ENCODE results near the gene GPR153. TPM values are rescaled to one million over a fixed set of nuclear protein-coding genes. Genes with fewer than 3 reads are reported as not detected.

The GPR153 gene
- total RNA-seq, 1 experiment from 2014 or later: 3.2 TPM

GRCh38 chr1:6303397-6304012 lies 42.6 kb upstream of the GPR153 start:
- Histone ChIP-seq H3K4me3 (ENCODE audit: low read depth, low read length) (no peak overlapping the region), H3K27me3 (replicated peaks; ENCODE audit: control insufficient read depth, insufficient read depth, low read length) (no peaks in the 10 kb centered on the region), H3K36me3 (ENCODE audit: control insufficient read depth, insufficient read depth, low read length) (no peaks in the 10 kb centered on the region; the same call in 1 of the 2 replicates), H3K4me1 (no peaks in the 10 kb centered on the region), H3K9me3 (no peaks in the 10 kb centered on the region)
- intact Hi-C loops (cut with micrococcal nuclease; ENCODE audit: unreplicated experiment): no loop called here
- ChIA-PET POLR2A (no interaction called here), CTCF (no interaction called here)
- H3K4me1 Mint-ChIP-seq (ENCODE audit: low read depth, unreplicated experiment): no peaks in the 10 kb centered on the region
- DNase-seq: no peak
- H3K9me3 Mint-ChIP-seq (ENCODE audit: unreplicated experiment): peaks cover 16% of the 10 kb centered on the region
- BruUV-seq (replicated peaks): no TSS peak
- H3K27me3 Mint-ChIP-seq (ENCODE audit: insufficient read depth, unreplicated experiment): no peaks in the 10 kb centered on the region
- no peak overlapping the region for H3K27ac Mint-ChIP-seq (ENCODE audit: unreplicated experiment)
- peaks cover 39% of the 10 kb centered on the region for H3K36me3 Mint-ChIP-seq (ENCODE audit: insufficient read depth, unreplicated experiment)
- TF ChIP-seq CTCF (IDR thresholded peaks at IDR 0.05; ENCODE audit: insufficient read depth in 1 of 2, low read depth in 1 of 2, low read length in 1 of 2, severe bottlenecking in 1 of 2, unreplicated experiment in 1 of 2): no peak
- H3K4me3 Mint-ChIP-seq (ENCODE audit: unreplicated experiment): no peak overlapping the region

- no peaks in the 10 kb centered on the region for H3K27me3 ChIP-seq (replicated peaks; ENCODE audit: control insufficient read depth, insufficient read depth, low read length)
- H3K27ac Mint-ChIP-seq (ENCODE audit: unreplicated experiment): no peak overlapping the region
- no peak for TF ChIP-seq CTCF (IDR thresholded peaks at IDR 0.05; ENCODE audit: insufficient read depth in 1 of 2, low read depth in 1 of 2, low read length in 1 of 2, severe bottlenecking in 1 of 2, unreplicated experiment in 1 of 2)
- intact Hi-C loops (cut with micrococcal nuclease; ENCODE audit: unreplicated experiment): no loop called here
- H3K4me1 ChIP-seq: no peaks in the 10 kb centered on the region
- no peak for DNase-seq
- H3K27me3 Mint-ChIP-seq (ENCODE audit: insufficient read depth, unreplicated experiment): no peaks in the 10 kb centered on the region
- H3K4me3 ChIP-seq (ENCODE audit: low read depth, low read length): no peak overlapping the region
- no peaks in the 10 kb centered on the region for H3K9me3 ChIP-seq
- BruUV-seq (replicated peaks): no TSS peak
- POLR2A ChIA-PET: no interaction called here
- peaks cover 7% of the 10 kb centered on the region for H3K9me3 Mint-ChIP-seq (ENCODE audit: unreplicated experiment)
- no peak overlapping the region for H3K4me3 Mint-ChIP-seq (ENCODE audit: unreplicated experiment)
- no peaks in the 10 kb centered on the region; the same call in 1 of the 2 replicates for H3K36me3 ChIP-seq (ENCODE audit: control insufficient read depth, insufficient read depth, low read length)
- no peaks in the 10 kb centered on the region for H3K4me1 Mint-ChIP-seq (ENCODE audit: low read depth, unreplicated experiment)
- CTCF ChIA-PET: no interaction called here
- peaks cover 39% of the 10 kb centered on the region for H3K36me3 Mint-ChIP-seq (ENCODE audit: insufficient read depth, unreplicated experiment)
These were observed 41.7 kb upstream of the GPR153 start for GRCh38 chr1:6302568-6302967.

- no peaks in the 10 kb centered on the region for H3K4me1 Mint-ChIP-seq (ENCODE audit: low read depth, unreplicated experiment)
- no peaks in the 10 kb centered on the region for H3K27me3 ChIP-seq (replicated peaks; ENCODE audit: control insufficient read depth, insufficient read depth, low read length)
- no peak overlapping the region for H3K27ac Mint-ChIP-seq (ENCODE audit: unreplicated experiment)
- H3K4me3 ChIP-seq (ENCODE audit: low read depth, low read length): no peak overlapping the region
- DNase-seq: no peak
- BruUV-seq (replicated peaks): no TSS peak
- no peak overlapping the region for H3K4me3 Mint-ChIP-seq (ENCODE audit: unreplicated experiment)
- no peaks in the 10 kb centered on the region for H3K9me3 ChIP-seq
- no peak for TF ChIP-seq CTCF (IDR thresholded peaks at IDR 0.05; ENCODE audit: insufficient read depth in 1 of 2, low read depth in 1 of 2, low read length in 1 of 2, severe bottlenecking in 1 of 2, unreplicated experiment in 1 of 2)
- H3K27me3 Mint-ChIP-seq (ENCODE audit: insufficient read depth, unreplicated experiment): no peaks in the 10 kb centered on the region
- peaks cover 29% of the 10 kb centered on the region for H3K36me3 Mint-ChIP-seq (ENCODE audit: insufficient read depth, unreplicated experiment)
- intact Hi-C loops (cut with micrococcal nuclease; ENCODE audit: unreplicated experiment): no loop called here
- H3K4me1 ChIP-seq: no peaks in the 10 kb centered on the region
- H3K9me3 Mint-ChIP-seq (ENCODE audit: unreplicated experiment): no peaks in the 10 kb centered on the region
- no peaks in the 10 kb centered on the region; the same call in 1 of the 2 replicates for H3K36me3 ChIP-seq (ENCODE audit: control insufficient read depth, insufficient read depth, low read length)
- ChIA-PET POLR2A (no interaction called here), CTCF (no interaction called here)
These were observed 40.6 kb upstream of the GPR153 start for GRCh38 chr1:6301526-6301925.

Measured in Caco-2 (cell line).